ENCODE results near the gene NECTIN3. TPM values are rescaled to one million over a fixed set of nuclear protein-coding genes. Genes with fewer than 3 reads are reported as not detected.

Gene NECTIN3
- total RNA-seq, 1 experiment from 2014 or later, result 18.8 TPM

- ATAC-seq, result no peak
- Histone ChIP-seq H3K9me3 (ENCODE audit: control insufficient read depth, insufficient read depth, low read depth, low read length) (no peaks in the 10 kb centered on the region), H3K27me3 (ENCODE audit: control insufficient read depth, insufficient read depth, low read length) (no peaks in the 10 kb centered on the region), H3K27ac (ENCODE audit: low read length) (no peak overlapping the region), H3K4me3 (ENCODE audit: low read depth in 2 of 2, low read length in 2 of 2) (no peak overlapping the region), H3K36me3 (ENCODE audit: control insufficient read depth, insufficient read depth, low read length) (no peaks in the 10 kb centered on the region), H3K4me1 (ENCODE audit: control insufficient read depth, insufficient read depth, low read length) (no peaks in the 10 kb centered on the region)
- DNase-seq (ENCODE audit: low read depth, low spot score), result no peak
- TF ChIP-seq CTCF (IDR thresholded peaks at IDR 0.05), result no peak
- no peak for TF ChIP-seq REST (IDR thresholded peaks at IDR 0.05; ENCODE audit: insufficient read depth in 1 of 2, low read depth in 2 of 2, low read length in 1 of 2)
- TF ChIP-seq SIN3A (IDR thresholded peaks at IDR 0.05; ENCODE audit: borderline replicate concordance, insufficient read depth, low read depth, low read length), result no peak
- TF ChIP-seq POLR2AphosphoS5 (IDR thresholded peaks at IDR 0.05; ENCODE audit: low read depth, low read length), result no peak
- TF ChIP-seq TCF7L2 (IDR thresholded peaks at IDR 0.05; ENCODE audit: low read depth, low read length), result no peak
- ChIA-PET CTCF (no interaction called here), POLR2A (no interaction called here)
- intact Hi-C loops (cut with micrococcal nuclease; ENCODE audit: unreplicated experiment), result no loop called here
- BruUV-seq (replicated peaks), result no TSS peak
- in situ Hi-C loops (cut with HindIII; ENCODE audit: low pct_unique_long_range_greater_than_20kb, low sequenced_read_pairs), result no loop called here
Observed at GRCh38 chr3:111035316-111035715, 36.3 kb upstream of the NECTIN3 start.

GRCh38 chr3:111035902-111036301 is 35.7 kb upstream of the NECTIN3 start:
- in situ Hi-C loops (cut with HindIII; ENCODE audit: low pct_unique_long_range_greater_than_20kb, low sequenced_read_pairs), result no loop called here

More at GRCh38 chr3:111035902-111036301, 35.7 kb upstream of the NECTIN3 start:
- BruUV-seq (replicated peaks), result no TSS peak
- no peak overlapping the region for H3K4me3 ChIP-seq (ENCODE audit: low read depth in 2 of 2, low read length in 2 of 2)
- TF ChIP-seq REST (IDR thresholded peaks at IDR 0.05; ENCODE audit: insufficient read depth in 1 of 2, low read depth in 2 of 2, low read length in 1 of 2) (no peak), SIN3A (IDR thresholded peaks at IDR 0.05; ENCODE audit: borderline replicate concordance, insufficient read depth, low read depth, low read length) (no peak), TCF7L2 (IDR thresholded peaks at IDR 0.05; ENCODE audit: low read depth, low read length) (no peak), POLR2AphosphoS5 (IDR thresholded peaks at IDR 0.05; ENCODE audit: low read depth, low read length) (no peak), CTCF (IDR thresholded peaks at IDR 0.05) (no peak)
- no peak overlapping the region for H3K27ac ChIP-seq (ENCODE audit: low read length)
- ATAC-seq, result no peak
- intact Hi-C loops (cut with micrococcal nuclease; ENCODE audit: unreplicated experiment), result no loop called here
- no peaks in the 10 kb centered on the region for H3K27me3 ChIP-seq (ENCODE audit: control insufficient read depth, insufficient read depth, low read length)
- ChIA-PET POLR2A (no interaction called here), CTCF (no interaction called here)
- DNase-seq (ENCODE audit: low read depth, low spot score), result no peak
- no peaks in the 10 kb centered on the region for H3K36me3 ChIP-seq (ENCODE audit: control insufficient read depth, insufficient read depth, low read length)
- no peaks in the 10 kb centered on the region for H3K4me1 ChIP-seq (ENCODE audit: control insufficient read depth, insufficient read depth, low read length)
- no peaks in the 10 kb centered on the region for H3K9me3 ChIP-seq (ENCODE audit: control insufficient read depth, insufficient read depth, low read depth, low read length)

Measured in Panc1 (cell line).